HepG2 (cell line): ENCODE data around the gene KIAA0040. TPM values are rescaled to one million over a fixed set of nuclear protein-coding genes. Genes with fewer than 3 reads are reported as not detected.

ENCODE experiments used
- ATAC-seq: fragments of 200-7000 bp; cut with Tn5 transposase; 3 replicates; pipeline ENCODE4 v1.9.1; 2020; ENCODE audit warnings: mild to moderate bottlenecking, moderate library complexity
- BruUV-seq: library from RNA; stranded (reverse); fragments of 400-500 nt; replicated peaks from 2 replicates; lab custom pipeline; 2021; lab: Mats Ljungman, UMichigan
- CTCF ChIA-PET: fragments of 300-600 bp; formaldehyde crosslinking; extraction: SDS; loops from one replicate; lab custom pipeline; 2021; ENCODE audit warnings: low total read pairs, inconsistent platforms, low intra/inter-chr PET ratio; lab: Yijun Ruan, JAX
- POLR2A ChIA-PET: fragments of 350-600 bp; sonication (Branson Sonifier 250); formaldehyde crosslinking; loops from one replicate; lab custom pipeline; 2020; ENCODE audit warnings: antibody characterized with exemption, inconsistent platforms; lab: Yijun Ruan, JAX
- DNase-seq: peaks from one replicate; pipeline ENCODE4 v3.0.0-alpha.2; 2015; ENCODE audit warnings: low spot score
- FAIRE-seq: peaks from 3 replicates; lab custom pipeline; 2011; peaks lifted over from hg19 to GRCh38; lab: Jason Lieb, UNC
- H2AFZ ChIP-seq: one replicate; pipeline ENCODE4 v1.6.1; 2011; ENCODE audit warnings: low read length, inconsistent platforms
- H3K27ac ChIP-seq: fragments of 300-600 bp; 3 replicates; pipeline ENCODE4 v1.8.0; 2011; ENCODE audit warnings: mixed run types, mild to moderate bottlenecking, mixed read lengths, low read length, inconsistent platforms; ENCODE audit not compliant: insufficient read depth; ENCODE audit errors: extremely low read length
- H3K27me3 ChIP-seq, 2 experiments: fragments of 200-600 bp in 1 of 2; 2 replicates in 1 of 2; 3 replicates in 1 of 2; pipeline versions ENCODE4 v1.6.0 to v1.8.0; 2011; ENCODE audit warnings: low read length in 2 of 2, mild to moderate bottlenecking in 2 of 2, moderate library complexity in 2 of 2, inconsistent platforms in 1 of 2; ENCODE audit not compliant: insufficient read depth in 2 of 2, control insufficient read depth in 1 of 2
- H3K36me3 ChIP-seq, 2 experiments: fragments of 200-600 bp in 1 of 2; replicated peaks in 1 of 2; 2 replicates in 1 of 2; 3 replicates in 1 of 2; pipeline versions ENCODE4 v1.5.1 to v1.8.0; 2011; ENCODE audit warnings: low read length in 2 of 2, inconsistent platforms in 1 of 2; ENCODE audit not compliant: insufficient read depth in 2 of 2, control insufficient read depth in 1 of 2
- H3K4me1 ChIP-seq: 2 replicates; pipeline ENCODE4 v1.5.1; 2012; ENCODE audit warnings: low read length, inconsistent platforms; ENCODE audit not compliant: insufficient read depth
- H3K4me2 ChIP-seq: 2 replicates; pipeline ENCODE4 v1.6.0; 2011; ENCODE audit warnings: low read depth, low read length, inconsistent platforms
- H3K4me3 ChIP-seq, 3 experiments: fragments of 200-600 bp in 1 of 3; sonication (generic), shearing (Covaris generic) in 1 of 3; replicated peaks in 1 of 3; 2 replicates each; pipeline ENCODE4 v1.5.1; 2011 to 2016; ENCODE audit warnings: low read length in 3 of 3, inconsistent platforms in 2 of 3, low read depth in 2 of 3, mild to moderate bottlenecking in 2 of 3, control low read depth in 1 of 3, mixed read lengths in 1 of 3; ENCODE audit not compliant: insufficient read depth in 1 of 3
- H3K79me2 ChIP-seq: one replicate; pipeline ENCODE4 v1.6.1; 2011; ENCODE audit warnings: low read length, inconsistent platforms; ENCODE audit not compliant: insufficient read depth
- H3K9ac ChIP-seq: 2 replicates; pipeline ENCODE4 v1.6.0; 2011; ENCODE audit warnings: mild to moderate bottlenecking, low read depth, low read length, inconsistent platforms; ENCODE audit not compliant: insufficient read depth
- H3K9me3 ChIP-seq: 2 replicates; pipeline ENCODE4 v1.5.1; 2012; ENCODE audit warnings: mild to moderate bottlenecking, low read length
- H4K20me1 ChIP-seq: 2 replicates; pipeline ENCODE4 v1.6.0; 2011; ENCODE audit warnings: inconsistent platforms, mild to moderate bottlenecking, low read length, moderate library complexity; ENCODE audit not compliant: insufficient read depth
- CERS6 ChIP-seq: sonication (generic); formaldehyde crosslinking; IDR thresholded peaks from 2 replicates; pipeline ENCODE4 v1.5.0; 2020; ENCODE audit warnings: missing genetic modification reagents
- DPF2 ChIP-seq: sonication (generic); formaldehyde crosslinking; IDR thresholded peaks from 2 replicates; pipeline ENCODE4 v1.4.0; 2020; ENCODE audit warnings: mild to moderate bottlenecking, low read depth, missing genetic modification reagents, borderline replicate concordance
- HNF4A ChIP-seq: sonication (generic); formaldehyde crosslinking; IDR thresholded peaks from 2 replicates; pipeline ENCODE4 v1.4.0; 2020; ENCODE audit warnings: missing genetic modification reagents
- JUND ChIP-seq: sonication (generic); formaldehyde crosslinking; IDR thresholded peaks from 2 replicates; pipeline ENCODE4 v1.8.0; 2022; ENCODE audit warnings: mild to moderate bottlenecking, missing genetic modification reagents
- KLF15 ChIP-seq: sonication (generic); formaldehyde crosslinking; IDR thresholded peaks from 2 replicates; pipeline ENCODE4 v1.8.1; 2023; ENCODE audit warnings: borderline replicate concordance, mild to moderate bottlenecking, inconsistent platforms, missing genetic modification reagents, mixed read lengths
- MIXL1 ChIP-seq: IDR thresholded peaks from 2 replicates; pipeline ENCODE4 v1.6.1; 2016
- SRSF1 ChIP-seq: fragments of 200-400 bp; formaldehyde crosslinking; optimal IDR thresholded peaks from 2 replicates; pipeline ENCODE3; 2017; ENCODE audit warnings: mild to moderate bottlenecking, low read depth, low read length, moderate library complexity
- SRSF4 ChIP-seq: fragments of 200-400 bp; formaldehyde crosslinking; IDR thresholded peaks from one replicate; pipeline ENCODE4 v1.6.1; 2018; ENCODE audit warnings: mild to moderate bottlenecking, low read depth, low read length, moderate library complexity; ENCODE audit not compliant: poor library complexity, severe bottlenecking
- ZBED4 ChIP-seq: sonication (generic); formaldehyde crosslinking; IDR thresholded peaks from 2 replicates; pipeline ENCODE4 v1.4.0; 2020; ENCODE audit warnings: missing genetic modification reagents, borderline replicate concordance
- ZMYM3 ChIP-seq: sonication (generic); formaldehyde crosslinking; IDR thresholded peaks from 2 replicates; pipeline ENCODE4 v1.5.1; 2020; ENCODE audit warnings: mild to moderate bottlenecking, missing genetic modification reagents
- ZNF276 ChIP-seq: sonication (generic); formaldehyde crosslinking; IDR thresholded peaks from 2 replicates; pipeline ENCODE4 v1.4.0; 2020; ENCODE audit warnings: mild to moderate bottlenecking, low read depth, missing genetic modification reagents
- ZNF83 ChIP-seq: sonication (generic); formaldehyde crosslinking; IDR thresholded peaks from 2 replicates; pipeline ENCODE4 v1.4.0; 2020; ENCODE audit warnings: missing genetic modification reagents, mild to moderate bottlenecking, borderline replicate concordance
- ZNF878 ChIP-seq: sonication (generic); formaldehyde crosslinking; IDR thresholded peaks from 2 replicates; pipeline ENCODE4 v1.8.1; 2023; ENCODE audit warnings: mild to moderate bottlenecking, missing genetic modification reagents, moderate library complexity
- WGBS: methylation state at CpG from one replicate; pipeline ENCODE4 v1.1.6; 2017; ENCODE audit warnings: low lambda C conversion rate; 5-methylcytosine and 5-hydroxymethylcytosine counted together
- in situ Hi-C: cut with HindIII; loops from 2 replicates; pipeline ENCODE4 v1.10.0; 2017; ENCODE audit warnings: low pct_unique_long_range_greater_than_20kb; ENCODE audit not compliant: extremely low pct_ligation_motif_present
- intact Hi-C: fragments of 100-400 bp; cut with micrococcal nuclease; formaldehyde crosslinking; loops from one replicate; pipeline ENCODE4 v1.10.0; 2022; ENCODE audit not compliant: unreplicated experiment
- polyA plus RNA-seq, 8 experiments: library from polyadenylated mRNA; depleted of rRNA in 3 of 8; stranded (reverse) in 7 of 8; unstranded in 1 of 8; fragments of >200 nt; fragmentation: Illumina TruSeq in 4 of 8; extraction: Trizol in 4 of 8; gene quantifications; 2 replicates each; pipeline versions ENCODE4 v1.2.1 to v1.2.3, GENCODE V29; 2011 to 2016; ENCODE audit warnings: low read depth in 4 of 8, missing spikeins in 1 of 8, mixed read lengths in 1 of 8; ENCODE audit not compliant: insufficient read depth in 1 of 8
- total RNA-seq, 5 experiments: library from RNA; depleted of rRNA; stranded (reverse); fragments of >200 nt; fragmentation: Illumina TruSeq; extraction: Trizol; gene quantifications; 2 replicates each; pipeline ENCODE4 v1.2.3, GENCODE V29; 2016; ENCODE audit warnings: low read depth in 1 of 5

KIAA0040 gene
- total and polyA plus RNA-seq, 2 of the 13 experiments (the other 11 are each of a cell fraction or from before 2014, with no cell fraction given): 0.24 to 0.26 TPM

GRCh38 chr1:175171036-175171913 lies 21.3 kb downstream of the KIAA0040 start:
- Histone ChIP-seq H3K9me3 (no peaks in the 10 kb centered on the region), H3K4me1 (no peaks in the 10 kb centered on the region), H2AFZ (no peak overlapping the region), H3K9ac (no peak overlapping the region), H3K79me2 (no peaks in the 10 kb centered on the region), H3K4me2 (no peak overlapping the region), H3K27me3 (no peaks in the 10 kb centered on the region), H4K20me1 (no peaks in the 10 kb centered on the region)
- no TSS peak for BruUV-seq
- intact Hi-C loops: no loop called here
- WGBS: 51% methylated on average over 9 of the region's 9 CpGs
- TF ChIP-seq ZNF878: no peak
- no peak for TF ChIP-seq MIXL1 (CRISPR knock-in tag)
- no peak for TF ChIP-seq ZNF83 (CRISPR knock-in tag)
- TF ChIP-seq ZBED4 (CRISPR knock-in tag): no peak
- TF ChIP-seq ZNF276 (CRISPR knock-in tag): no peak
- TF ChIP-seq ZMYM3 (CRISPR knock-in tag): no peak
- TF ChIP-seq DPF2 (CRISPR knock-in tag): no peak
- TF ChIP-seq SRSF4: no peak
- TF ChIP-seq KLF15 (CRISPR knock-in tag): no peak
- TF ChIP-seq HNF4A (CRISPR knock-in tag): no peak
- no peak for TF ChIP-seq JUND (CRISPR knock-in tag)
- no peak for TF ChIP-seq SRSF1
- no peak for TF ChIP-seq CERS6 (CRISPR knock-in tag)
- TF ChIP-seq, all 625 proteins: peak for 0
- CTCF ChIA-PET: no interaction called here
- POLR2A ChIA-PET: no interaction called here
- no peak overlapping the region for H3K4me3 ChIP-seq
- in situ Hi-C loops: loop anchor here (25.0 kb wide), 3 partner anchors 716 to 1666 kb away; no protein-coding TSS in a partner anchor
- DNase-seq: no peak
- H3K36me3 ChIP-seq: no peaks in the 10 kb centered on the region
- no peak for FAIRE-seq
- no peak for ATAC-seq
- H3K27ac ChIP-seq: no peak overlapping the region
